DMS 273 (cell line): ENCODE results near the gene INKA2.

Experiments used
- DNase-seq: peaks from one replicate; lab custom pipeline; 2025; ENCODE audit not compliant: unreplicated experiment; lab: John Stamatoyannopoulos, UW

INKA2 gene

DNA sequence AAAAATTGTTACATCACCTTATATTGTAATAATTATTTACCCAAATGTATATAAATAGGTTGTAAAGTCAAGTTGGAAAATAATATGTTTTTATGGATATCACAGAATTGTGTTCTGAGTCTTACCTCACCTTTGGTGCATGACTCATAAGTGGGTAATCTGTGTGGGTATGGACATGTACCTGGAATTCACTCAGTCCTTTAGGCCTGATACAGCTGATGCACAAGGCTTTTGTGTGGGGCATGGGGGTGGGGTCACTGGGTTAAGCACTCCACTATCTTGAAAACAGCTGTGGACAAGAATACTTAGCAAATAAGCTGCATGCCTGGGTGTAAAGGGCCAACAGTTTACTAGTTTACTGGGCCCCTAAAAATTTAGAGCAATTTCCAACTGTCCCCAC lies 34.4 kb downstream of the INKA2 start:
- no peak for DNase-seq

DNA sequence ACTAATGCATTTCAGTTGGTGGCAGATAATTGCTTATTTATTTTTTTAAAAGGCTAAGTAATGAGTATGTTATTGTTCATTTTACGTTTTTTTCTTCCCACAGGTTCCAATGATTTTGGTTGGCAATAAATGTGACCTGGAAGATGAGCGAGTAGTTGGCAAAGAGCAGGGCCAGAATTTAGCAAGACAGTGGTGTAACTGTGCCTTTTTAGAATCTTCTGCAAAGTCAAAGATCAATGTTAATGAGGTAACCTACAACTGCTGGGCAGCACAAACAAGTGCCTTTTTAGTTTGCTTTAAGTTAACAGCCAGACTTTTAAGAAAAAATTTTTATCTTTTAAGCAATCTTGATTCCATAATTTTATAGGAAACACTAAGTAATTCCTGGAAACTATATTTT lies 35.0 kb downstream of the INKA2 start:
- no peak for DNase-seq

GRCh38 chr1:111702504-111703050 lies 36.6 kb downstream of the INKA2 start:
- DNase-seq: no peak

GRCh38 chr1:111699268-111699667 lies 39.9 kb downstream of the INKA2 start:
- no peak for DNase-seq

DNA sequence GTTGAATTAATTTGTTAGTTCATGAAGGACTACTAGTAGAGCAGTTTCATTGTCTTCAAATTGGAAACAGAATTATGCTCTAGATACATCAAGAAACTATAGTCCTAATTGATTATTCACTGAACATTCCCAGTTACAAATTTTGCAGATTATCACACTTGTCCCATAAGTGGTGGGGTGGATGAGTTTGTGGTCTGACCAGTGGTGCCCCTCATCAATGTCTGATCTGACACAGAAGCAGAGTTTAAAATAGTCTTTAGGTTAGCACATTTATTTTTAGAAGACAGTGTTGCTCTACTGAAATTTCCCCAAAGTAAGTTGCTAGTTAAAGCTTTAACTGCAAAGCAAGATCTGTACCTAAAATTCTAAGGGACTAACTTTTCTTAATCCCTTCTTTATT lies 42.9 kb downstream of the INKA2 start:
- DNase-seq: no peak

GRCh38 chr1:111695801-111696200 lies 43.4 kb downstream of the INKA2 start:
- DNase-seq: no peak

- no peak for DNase-seq
Observed at GRCh38 chr1:111691886-111692285, 47.3 kb downstream of the INKA2 start.

- peak; percentile 72 for DNase-seq
Observed at GRCh38 chr1:111690306-111690617, 48.9 kb downstream of the INKA2 start.
